BLaER1 (cell line): ENCODE results near the gene MYH10.

ENCODE experiments used
- H3K27ac ChIP-seq: shearing (Covaris generic); formaldehyde crosslinking; 2 replicates; pipeline ENCODE4 v1.8.1; 2022
- H3K27me3 ChIP-seq: shearing (Covaris generic); formaldehyde crosslinking; 2 replicates; pipeline ENCODE4 v1.8.1; 2022
- H3K36me3 ChIP-seq: shearing (Covaris generic); formaldehyde crosslinking; 2 replicates; pipeline ENCODE4 v1.8.1; 2022
- H3K4me1 ChIP-seq: shearing (Covaris generic); formaldehyde crosslinking; 2 replicates; pipeline ENCODE4 v1.8.1; 2022
- H3K4me2 ChIP-seq: shearing (Covaris generic); formaldehyde crosslinking; 2 replicates; pipeline ENCODE4 v1.8.1; 2022
- H3K4me3 ChIP-seq: shearing (Covaris generic); formaldehyde crosslinking; 2 replicates; pipeline ENCODE4 v1.8.1; 2022
- H3K9ac ChIP-seq: shearing (Covaris generic); formaldehyde crosslinking; 2 replicates; pipeline ENCODE4 v1.8.1; 2022
- H3K9me3 ChIP-seq: shearing (Covaris generic); formaldehyde crosslinking; 2 replicates; pipeline ENCODE4 v1.8.1; 2022
- H4K20me1 ChIP-seq: shearing (Covaris generic); formaldehyde crosslinking; 2 replicates; pipeline ENCODE4 v1.8.1; 2022
- Cebpa-rat ChIP-seq: shearing (Covaris generic); IDR thresholded peaks from 2 replicates; pipeline ENCODE4 v1.8.1; 2022

Gene MYH10

DNA sequence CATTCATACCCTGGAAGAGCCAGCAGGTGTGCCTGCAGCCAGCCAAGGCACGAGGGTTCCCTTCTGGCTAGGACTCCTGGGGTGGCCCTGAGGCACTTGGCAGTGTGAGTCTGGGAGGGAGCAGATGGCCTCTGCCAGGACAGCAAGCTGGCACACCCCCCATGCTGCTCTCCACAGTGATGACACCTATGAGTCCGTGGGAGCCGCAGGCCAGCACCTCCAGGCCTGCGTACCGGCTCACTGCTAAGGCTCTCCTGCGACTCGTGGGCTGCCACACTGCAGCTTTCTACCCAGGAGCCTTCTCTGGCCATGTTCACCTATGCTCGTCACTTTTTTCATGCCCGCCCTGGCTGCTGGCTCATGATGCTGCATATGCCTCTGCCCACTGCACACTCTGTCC lies 126.7 kb downstream of the MYH10 start:
- Histone ChIP-seq H4K20me1 (0 out of 2 replicates have a peak, but pooled peaks cover 8% of the 10 kb centered on the region), H3K4me1 (no peaks in the 10 kb centered on the region), H3K9me3 (no peaks in the 10 kb centered on the region), H3K27me3 (no peaks in the 10 kb centered on the region), H3K27ac (no peak overlapping the region), H3K4me2 (no peak overlapping the region), H3K4me3 (no peak overlapping the region), H3K9ac (no peak overlapping the region), H3K36me3 (peaks cover 99% of the 10 kb centered on the region)
- TF ChIP-seq Cebpa-rat = no peak

DNA sequence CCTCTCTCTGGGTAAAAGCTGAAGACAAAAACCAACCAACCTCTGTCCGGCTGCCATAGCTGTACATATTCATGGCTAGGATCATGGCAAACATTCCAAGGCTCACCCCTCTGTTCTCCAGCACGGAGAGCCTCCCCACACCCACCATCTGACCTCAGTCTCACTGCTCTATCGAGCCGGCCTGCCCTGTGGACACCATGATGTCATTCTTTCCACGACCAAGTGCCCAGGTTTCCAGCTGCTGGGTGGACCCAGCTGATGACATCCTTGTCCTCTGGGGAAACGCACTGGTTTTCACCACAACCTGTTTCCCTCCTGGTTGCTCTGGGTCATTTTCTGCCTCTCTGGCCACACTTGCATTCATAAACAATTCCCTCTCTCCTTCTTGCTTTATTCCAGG lies 127.2 kb downstream of the MYH10 start:
- H3K4me2 ChIP-seq = no peak overlapping the region
- no peaks in the 10 kb centered on the region for H3K9me3 ChIP-seq
- H3K27ac ChIP-seq = no peak overlapping the region
- no peaks in the 10 kb centered on the region for H3K4me1 ChIP-seq
- H3K4me3 ChIP-seq = no peak overlapping the region
- no peak for TF ChIP-seq Cebpa-rat
- H4K20me1 ChIP-seq = 0 out of 2 replicates have a peak, but pooled peaks cover 8% of the 10 kb centered on the region
- no peaks in the 10 kb centered on the region for H3K27me3 ChIP-seq
- H3K9ac ChIP-seq = no peak overlapping the region
- H3K36me3 ChIP-seq = peaks cover 99% of the 10 kb centered on the region

DNA sequence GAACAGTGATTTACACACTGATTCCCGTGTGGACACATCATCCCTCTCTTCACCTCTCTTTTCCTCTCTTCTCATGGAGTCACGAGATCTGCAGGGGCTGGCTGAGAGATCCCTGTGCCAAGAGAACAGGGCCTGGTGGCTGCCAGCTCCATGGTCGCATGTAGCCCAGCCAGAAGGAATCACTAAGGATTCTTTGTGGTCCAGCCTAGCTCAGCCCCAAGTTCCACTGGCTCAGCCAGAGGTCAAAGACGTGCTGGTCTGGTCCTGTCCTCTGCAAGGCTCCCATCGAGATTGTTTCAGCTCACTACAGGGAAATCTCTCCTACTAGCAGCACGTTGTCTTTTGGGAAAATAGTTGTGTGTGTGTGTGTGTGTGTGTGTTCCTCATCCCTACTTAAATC lies 128.4 kb downstream of the MYH10 start:
- Histone ChIP-seq H3K4me1 (no peaks in the 10 kb centered on the region), H3K9me3 (no peaks in the 10 kb centered on the region), H3K27me3 (no peaks in the 10 kb centered on the region), H3K9ac (no peak overlapping the region), H3K4me2 (no peak overlapping the region), H3K36me3 (peaks cover 99% of the 10 kb centered on the region), H3K4me3 (no peak overlapping the region), H4K20me1 (0 out of 2 replicates have a peak, but pooled peaks cover 8% of the 10 kb centered on the region), H3K27ac (no peak overlapping the region)
- no peak for TF ChIP-seq Cebpa-rat

DNA sequence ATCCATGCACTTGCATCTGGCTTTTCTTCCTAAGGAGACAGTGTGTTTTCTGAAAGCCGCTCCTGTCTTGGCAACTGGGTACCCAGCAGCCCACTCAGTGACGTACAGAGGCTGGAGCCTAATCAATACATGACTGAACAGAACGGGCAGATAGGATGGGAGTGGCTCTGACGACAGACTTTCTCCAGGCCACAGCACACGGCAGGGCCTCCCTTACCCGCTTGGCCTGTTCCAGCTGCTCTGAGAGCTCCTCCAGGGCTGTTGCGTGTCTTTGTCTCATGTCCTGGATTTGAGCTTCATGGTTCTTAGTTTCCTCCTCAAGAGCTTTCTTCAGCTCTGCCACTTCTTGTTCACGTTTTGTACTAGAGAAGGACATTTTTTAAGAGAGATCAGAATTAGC lies 129.9 kb downstream of the MYH10 start:
- no peak for TF ChIP-seq Cebpa-rat
- peaks cover 99% of the 10 kb centered on the region for H3K36me3 ChIP-seq

DNA sequence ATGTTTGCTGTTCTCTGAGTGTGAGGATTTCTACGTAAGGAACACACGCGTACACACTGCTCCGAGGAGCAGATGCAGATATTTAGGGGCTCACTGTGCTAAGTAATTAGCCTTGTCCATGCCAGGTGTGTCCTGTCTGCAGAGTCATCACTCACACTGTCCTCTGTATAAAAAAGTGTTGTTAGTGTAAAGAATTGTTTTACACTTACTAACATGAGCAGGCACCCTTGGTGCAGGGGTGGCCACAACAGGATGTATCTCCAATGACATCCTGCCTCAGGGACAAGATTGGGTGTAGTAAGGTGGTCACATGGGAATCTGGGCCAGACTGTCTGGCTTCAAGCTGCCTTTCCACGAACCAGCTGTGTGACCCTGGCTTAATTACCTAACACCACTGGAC lies 130.9 kb downstream of the MYH10 start:
- no peak for TF ChIP-seq Cebpa-rat
- Histone ChIP-seq H3K9ac (no peak overlapping the region), H3K36me3 (peaks cover 100% of the 10 kb centered on the region)

More for the DNA sequence above, 129.9 kb downstream of the MYH10 start:
- Histone ChIP-seq H3K4me1 (no peaks in the 10 kb centered on the region), H3K27me3 (no peaks in the 10 kb centered on the region), H3K4me3 (no peak overlapping the region), H3K27ac (no peak overlapping the region), H4K20me1 (0 out of 2 replicates have a peak, but pooled peaks cover 8% of the 10 kb centered on the region), H3K4me2 (no peak overlapping the region), H3K9me3 (no peaks in the 10 kb centered on the region), H3K9ac (no peak overlapping the region)

DNA sequence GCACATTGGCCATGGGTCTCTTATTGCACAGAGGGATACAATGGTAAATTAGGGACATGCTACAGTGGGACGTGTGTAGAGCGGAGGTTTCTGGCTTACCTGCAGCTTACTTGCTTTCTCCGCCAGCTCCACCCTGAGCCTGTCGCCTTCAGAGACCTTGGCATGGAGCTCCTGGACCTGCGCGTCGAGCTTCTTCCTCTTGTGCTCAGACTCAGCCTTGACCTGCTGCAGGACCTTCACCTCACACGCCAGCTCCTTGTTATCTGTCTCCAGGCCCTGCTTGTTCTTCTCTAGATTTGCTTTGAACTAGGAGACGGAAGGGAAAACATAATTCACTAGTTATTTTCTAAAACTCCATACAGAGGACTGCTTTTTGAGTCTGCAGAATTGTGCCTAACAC lies 131.4 kb downstream of the MYH10 start:
- peaks cover 100% of the 10 kb centered on the region for H3K36me3 ChIP-seq
- TF ChIP-seq Cebpa-rat = no peak
- no peak overlapping the region for H3K4me3 ChIP-seq
- H3K4me1 ChIP-seq = no peaks in the 10 kb centered on the region
- H3K4me2 ChIP-seq = no peak overlapping the region
- H4K20me1 ChIP-seq = 0 out of 2 replicates have a peak, but pooled peaks cover 8% of the 10 kb centered on the region
- H3K9me3 ChIP-seq = no peaks in the 10 kb centered on the region
- no peak overlapping the region for H3K9ac ChIP-seq
- no peaks in the 10 kb centered on the region for H3K27me3 ChIP-seq
- H3K27ac ChIP-seq = no peak overlapping the region

More for the DNA sequence above, 130.9 kb downstream of the MYH10 start:
- Histone ChIP-seq H4K20me1 (0 out of 2 replicates have a peak, but pooled peaks cover 8% of the 10 kb centered on the region), H3K4me2 (no peak overlapping the region), H3K4me1 (no peaks in the 10 kb centered on the region), H3K27ac (no peak overlapping the region), H3K4me3 (no peak overlapping the region), H3K9me3 (no peaks in the 10 kb centered on the region), H3K27me3 (no peaks in the 10 kb centered on the region)

DNA sequence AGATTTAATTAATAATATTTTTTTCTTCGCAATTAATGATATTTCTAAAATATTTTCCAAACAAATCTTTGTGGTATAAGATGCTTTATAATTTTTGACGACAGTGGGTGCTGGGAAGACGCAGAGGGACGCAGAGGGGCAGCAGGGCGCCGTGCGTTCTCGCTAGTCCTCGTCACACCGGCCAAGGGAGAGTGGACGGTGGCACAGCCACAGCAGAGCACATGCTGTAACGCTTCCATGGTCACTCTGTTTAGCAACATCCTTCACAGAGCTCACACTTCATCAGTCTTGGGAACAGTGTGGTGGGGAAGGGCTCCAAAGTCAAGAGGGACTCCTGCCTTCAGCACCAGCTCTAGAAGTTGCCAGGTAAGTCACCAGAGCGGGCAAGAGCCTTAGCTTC lies 134.4 kb downstream of the MYH10 start:
- no peaks in the 10 kb centered on the region for H3K4me1 ChIP-seq
- H3K36me3 ChIP-seq = peaks cover 100% of the 10 kb centered on the region
- H3K9me3 ChIP-seq = no peaks in the 10 kb centered on the region
- H3K27ac ChIP-seq = no peak overlapping the region
- H3K4me2 ChIP-seq = no peak overlapping the region
- no peak overlapping the region for H3K4me3 ChIP-seq
- H3K9ac ChIP-seq = no peak overlapping the region
- no peak for TF ChIP-seq Cebpa-rat
- peaks cover 13% of the 10 kb centered on the region for H4K20me1 ChIP-seq
- no peaks in the 10 kb centered on the region for H3K27me3 ChIP-seq

DNA sequence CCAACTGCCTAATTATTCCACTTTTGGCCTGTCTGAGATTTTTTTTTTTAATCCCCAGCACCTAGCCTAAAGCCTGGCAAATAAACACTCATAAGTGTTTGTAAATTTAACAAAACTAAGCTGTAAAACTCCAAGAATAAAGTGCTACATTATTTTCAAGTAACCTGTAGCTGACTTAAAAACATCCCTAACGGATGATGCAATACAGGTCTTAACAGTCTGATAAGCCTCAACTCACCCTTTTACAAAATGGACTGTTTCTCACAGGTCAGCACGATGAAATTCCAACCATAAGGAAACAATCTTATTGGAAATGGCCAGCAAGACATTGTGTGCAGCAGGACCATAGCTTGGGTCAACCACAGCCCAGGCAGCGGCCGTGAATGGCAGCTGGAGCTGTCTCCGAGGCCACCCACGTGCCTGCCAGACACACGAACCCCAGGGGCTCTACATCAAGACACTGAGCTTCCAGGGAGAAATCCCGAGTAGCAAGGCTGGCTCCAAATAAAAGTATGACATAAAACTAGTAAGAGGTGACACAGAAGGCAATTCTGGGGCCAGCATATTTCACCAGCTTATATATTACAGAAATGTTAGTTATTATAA lies 135.9 kb downstream of the MYH10 start:
- Histone ChIP-seq H3K9ac (no peak overlapping the region), H3K27me3 (no peaks in the 10 kb centered on the region), H3K4me3 (no peak overlapping the region), H3K4me1 (peaks cover 7% of the 10 kb centered on the region; the same call in 1 of the 2 replicates), H3K9me3 (no peaks in the 10 kb centered on the region), H3K27ac (no peak overlapping the region), H4K20me1 (peaks cover 25% of the 10 kb centered on the region), H3K36me3 (peaks cover 100% of the 10 kb centered on the region), H3K4me2 (no peak overlapping the region)
- no peak for TF ChIP-seq Cebpa-rat

DNA sequence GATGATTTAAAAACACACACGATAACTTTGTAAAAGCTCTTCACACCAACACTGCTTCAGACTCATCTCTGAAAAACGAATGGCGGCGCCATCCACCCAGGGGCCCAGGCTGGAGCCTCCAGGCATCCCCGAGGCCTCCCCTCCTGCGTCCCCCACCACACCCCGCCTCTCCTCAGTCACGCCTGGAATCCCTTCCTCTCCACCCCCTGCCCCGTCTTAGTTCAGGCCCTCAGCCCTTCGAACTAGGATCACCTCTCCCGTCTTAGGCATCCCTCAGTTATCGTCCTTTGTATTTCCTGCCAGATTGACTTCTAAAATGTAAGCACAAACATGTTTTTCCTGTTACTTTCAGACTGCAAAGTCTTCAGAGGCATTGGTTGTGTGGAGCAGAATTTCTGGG lies 136.5 kb downstream of the MYH10 start:
- Histone ChIP-seq H3K9me3 (no peaks in the 10 kb centered on the region), H4K20me1 (peaks cover 27% of the 10 kb centered on the region), H3K4me2 (no peak overlapping the region), H3K9ac (no peak overlapping the region), H3K4me1 (peaks cover 7% of the 10 kb centered on the region; the same call in 1 of the 2 replicates), H3K27ac (no peak overlapping the region), H3K36me3 (peaks cover 100% of the 10 kb centered on the region), H3K4me3 (no peak overlapping the region), H3K27me3 (no peaks in the 10 kb centered on the region)
- TF ChIP-seq Cebpa-rat = no peak

DNA sequence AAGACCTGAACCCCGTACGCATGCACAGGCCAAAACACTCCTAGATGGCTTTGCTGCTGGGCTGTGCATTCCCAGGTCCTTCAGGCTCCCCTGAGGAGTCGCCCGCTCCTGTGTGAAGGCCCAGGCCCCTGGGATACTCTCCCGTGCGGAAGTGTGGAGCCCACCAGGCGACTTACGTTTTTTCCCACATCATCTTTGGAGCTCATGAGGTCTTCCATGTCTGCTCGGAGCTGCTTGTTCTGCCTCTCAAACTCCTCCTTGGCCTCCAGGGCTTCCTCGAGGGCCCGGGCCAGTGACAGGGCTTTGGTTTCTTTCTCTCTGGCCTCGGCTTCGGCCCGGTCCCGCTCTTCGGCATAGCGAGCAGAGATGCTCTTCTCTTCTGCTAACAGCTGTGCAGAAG lies 138.4 kb downstream of the MYH10 start:
- Histone ChIP-seq H3K27me3 (no peaks in the 10 kb centered on the region), H3K36me3 (peaks cover 100% of the 10 kb centered on the region), H3K4me2 (no peak overlapping the region), H3K4me3 (no peak overlapping the region), H4K20me1 (peaks cover 34% of the 10 kb centered on the region), H3K9me3 (no peaks in the 10 kb centered on the region), H3K27ac (no peak overlapping the region), H3K4me1 (peaks cover 7% of the 10 kb centered on the region; the same call in 1 of the 2 replicates), H3K9ac (no peak overlapping the region)
- no peak for TF ChIP-seq Cebpa-rat
